Neural cell (in vitro differentiated cells): ENCODE measurements around the gene BTBD7. TPM values are rescaled to one million over a fixed set of nuclear protein-coding genes. Genes with fewer than 3 reads are reported as not detected.

Experiments used
- H2AFZ ChIP-seq: fragments of 200-600, 300-800 bp; sonication (generic), shearing (Covaris generic); 2 replicates; pipeline ENCODE4 v1.6.0; 2014; ENCODE audit warnings: low read depth, mild to moderate bottlenecking, antibody characterized with exemption, low read length, moderate library complexity
- H3F3A ChIP-seq: fragments of 200-600 bp; shearing (Covaris generic); 2 replicates; pipeline ENCODE4 v1.6.1; 2016; ENCODE audit warnings: mild to moderate bottlenecking, moderate library complexity, mixed read lengths, antibody characterized with exemption, low read length; ENCODE audit not compliant: insufficient read depth, poor library complexity, severe bottlenecking
- H3K27ac ChIP-seq: fragments of 200-600, 300-800 bp; sonication (generic), shearing (Covaris generic); 2 replicates; pipeline ENCODE4 v1.5.1; 2014; ENCODE audit warnings: mild to moderate bottlenecking, low read length, moderate library complexity
- H3K27me3 ChIP-seq: fragments of 300-800, 200-600 bp; sonication (generic), shearing (Covaris generic); 2 replicates; pipeline ENCODE4 v1.6.0; 2014; ENCODE audit warnings: mild to moderate bottlenecking, low read depth, low read length, moderate library complexity; ENCODE audit not compliant: insufficient read depth
- H3K36me3 ChIP-seq: fragments of 300-800, 200-600 bp; sonication (generic), shearing (Covaris generic); 2 replicates; pipeline ENCODE4 v1.5.1; 2014; ENCODE audit warnings: mild to moderate bottlenecking, antibody characterized with exemption, low read length, moderate library complexity; ENCODE audit not compliant: insufficient read depth
- H3K4me2 ChIP-seq: fragments of 300-800, 200-600 bp; sonication (generic), shearing (Covaris generic); 2 replicates; pipeline ENCODE4 v1.6.0; 2014; ENCODE audit warnings: mild to moderate bottlenecking, low read length
- H3K4me3 ChIP-seq: fragments of 300-800, 200-600 bp; sonication (generic), shearing (Covaris generic); 2 replicates; pipeline ENCODE4 v1.5.1; 2014; ENCODE audit warnings: mild to moderate bottlenecking, low read length, moderate library complexity
- H3K79me2 ChIP-seq: fragments of 200-600 bp; shearing (Covaris generic); replicated peaks from 2 replicates; pipeline ENCODE4 v1.6.0; 2014; ENCODE audit warnings: mild to moderate bottlenecking, low read length, moderate library complexity; ENCODE audit not compliant: insufficient read depth
- H3K9ac ChIP-seq: fragments of 300-800, 200-600 bp; sonication (generic), shearing (Covaris generic); 2 replicates; pipeline ENCODE4 v1.6.1; 2016; ENCODE audit warnings: mild to moderate bottlenecking, low read length, mixed read lengths
- H3K9me2 ChIP-seq: fragments of 200-600 bp; shearing (Covaris generic); 2 replicates; pipeline ENCODE4 v1.6.1; 2016; ENCODE audit warnings: mild to moderate bottlenecking, low read length, mixed read lengths; ENCODE audit not compliant: insufficient read depth
- H3K9me3 ChIP-seq: fragments of 200-600, 300-800 bp; sonication (generic), shearing (Covaris generic); 2 replicates; pipeline ENCODE4 v1.6.1; 2016; ENCODE audit warnings: mild to moderate bottlenecking, mixed run types, low read length, moderate library complexity, mixed read lengths
- H4K20me1 ChIP-seq: fragments of 200-600 bp; shearing (Covaris generic); 2 replicates; pipeline ENCODE4 v1.6.1; 2016; ENCODE audit warnings: mild to moderate bottlenecking, mixed run types; ENCODE audit not compliant: insufficient read depth
- EP300 ChIP-seq: fragments of 450-650 bp; conservative IDR thresholded peaks from 2 replicates; pipeline ENCODE4 v1.6.1; 2014; ENCODE audit warnings: antibody characterized with exemption, mild to moderate bottlenecking, moderate library complexity; ENCODE audit not compliant: poor library complexity, severe bottlenecking
- MXI1 ChIP-seq: fragments of 450-650 bp; conservative IDR thresholded peaks from 2 replicates; pipeline ENCODE4 v1.6.1; 2014; ENCODE audit warnings: antibody characterized with exemption, mild to moderate bottlenecking; ENCODE audit not compliant: poor library complexity, severe bottlenecking
- SMC3 ChIP-seq: fragments of 450-650 bp; conservative IDR thresholded peaks from 2 replicates; pipeline ENCODE4 v1.6.1; 2014; ENCODE audit warnings: antibody characterized with exemption, mild to moderate bottlenecking, moderate library complexity; ENCODE audit not compliant: poor library complexity
- TAF1 ChIP-seq: IDR thresholded peaks from 2 replicates; pipeline ENCODE4 v1.6.1; 2012; ENCODE audit warnings: low read depth
- polyA plus RNA-seq: library from polyadenylated mRNA; depleted of rRNA; stranded (reverse); fragments of >200 nt; gene quantifications from 2 replicates; pipeline ENCODE4 v1.2.3, GENCODE V29; 2014
- TF ChIP-seq, protein P1 (sequence below): IDR thresholded peaks from 2 replicates; pipeline ENCODE4 v1.6.1; 2012; ENCODE audit warnings: borderline replicate concordance

BTBD7 gene
- polyA plus RNA-seq, 1 donor from 2014 or later, result 11.5 TPM

DNA sequence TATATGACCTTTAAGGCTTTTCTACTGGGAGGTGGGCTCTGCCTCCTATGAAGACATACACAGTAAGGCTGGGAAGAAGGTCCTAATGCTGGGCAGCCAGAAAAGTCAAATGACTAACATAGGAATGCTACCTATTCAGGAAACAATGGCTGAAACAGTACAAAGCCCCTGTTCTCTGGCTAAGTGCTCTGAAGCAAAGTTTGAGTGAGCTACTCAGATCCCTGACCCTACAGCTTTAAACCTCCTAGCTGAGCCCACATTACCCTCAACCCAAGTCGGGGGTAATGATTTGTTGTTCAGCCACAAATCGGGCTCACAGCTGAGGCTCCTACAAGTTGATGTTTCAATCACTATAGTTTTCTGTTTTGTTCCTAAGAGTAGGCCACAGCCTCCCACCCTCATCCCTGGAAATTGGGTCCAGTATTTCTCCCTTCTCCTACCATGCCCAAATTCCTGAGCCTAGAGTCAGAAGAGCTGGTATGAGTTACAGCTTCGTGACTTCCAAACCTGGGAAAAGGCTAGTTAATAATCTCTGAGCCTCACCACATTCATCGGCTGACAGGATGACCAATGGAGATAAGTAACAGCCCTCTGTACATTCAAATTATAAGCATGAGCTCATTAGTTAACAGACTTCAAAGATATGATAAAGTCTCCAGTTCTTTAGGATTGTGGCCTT is 46.5 kb downstream of the BTBD7 start (continued):
- TF ChIP-seq, protein P1, sequence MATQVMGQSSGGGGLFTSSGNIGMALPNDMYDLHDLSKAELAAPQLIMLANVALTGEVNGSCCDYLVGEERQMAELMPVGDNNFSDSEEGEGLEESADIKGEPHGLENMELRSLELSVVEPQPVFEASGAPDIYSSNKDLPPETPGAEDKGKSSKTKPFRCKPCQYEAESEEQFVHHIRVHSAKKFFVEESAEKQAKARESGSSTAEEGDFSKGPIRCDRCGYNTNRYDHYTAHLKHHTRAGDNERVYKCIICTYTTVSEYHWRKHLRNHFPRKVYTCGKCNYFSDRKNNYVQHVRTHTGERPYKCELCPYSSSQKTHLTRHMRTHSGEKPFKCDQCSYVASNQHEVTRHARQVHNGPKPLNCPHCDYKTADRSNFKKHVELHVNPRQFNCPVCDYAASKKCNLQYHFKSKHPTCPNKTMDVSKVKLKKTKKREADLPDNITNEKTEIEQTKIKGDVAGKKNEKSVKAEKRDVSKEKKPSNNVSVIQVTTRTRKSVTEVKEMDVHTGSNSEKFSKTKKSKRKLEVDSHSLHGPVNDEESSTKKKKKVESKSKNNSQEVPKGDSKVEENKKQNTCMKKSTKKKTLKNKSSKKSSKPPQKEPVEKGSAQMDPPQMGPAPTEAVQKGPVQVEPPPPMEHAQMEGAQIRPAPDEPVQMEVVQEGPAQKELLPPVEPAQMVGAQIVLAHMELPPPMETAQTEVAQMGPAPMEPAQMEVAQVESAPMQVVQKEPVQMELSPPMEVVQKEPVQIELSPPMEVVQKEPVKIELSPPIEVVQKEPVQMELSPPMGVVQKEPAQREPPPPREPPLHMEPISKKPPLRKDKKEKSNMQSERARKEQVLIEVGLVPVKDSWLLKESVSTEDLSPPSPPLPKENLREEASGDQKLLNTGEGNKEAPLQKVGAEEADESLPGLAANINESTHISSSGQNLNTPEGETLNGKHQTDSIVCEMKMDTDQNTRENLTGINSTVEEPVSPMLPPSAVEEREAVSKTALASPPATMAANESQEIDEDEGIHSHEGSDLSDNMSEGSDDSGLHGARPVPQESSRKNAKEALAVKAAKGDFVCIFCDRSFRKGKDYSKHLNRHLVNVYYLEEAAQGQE, result no peak

DNA sequence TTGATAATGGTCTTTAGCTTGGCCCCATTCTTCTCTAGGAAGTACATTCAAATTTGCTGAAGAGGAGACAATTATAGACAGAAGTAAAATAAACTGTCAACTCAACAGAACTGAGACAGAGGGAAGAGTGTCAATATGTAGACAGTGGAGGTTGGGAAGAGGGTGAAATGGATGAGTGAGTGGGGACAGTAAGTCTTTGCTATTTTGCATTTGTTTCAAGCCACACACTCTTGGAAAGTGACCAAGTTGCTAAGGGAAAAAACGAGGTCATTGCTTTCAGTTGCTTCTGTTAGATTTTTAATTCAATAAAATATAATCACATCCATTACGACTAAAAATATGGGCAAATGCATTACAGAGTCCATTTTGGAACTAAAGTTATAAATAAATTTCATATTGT is 47.8 kb downstream of the BTBD7 start:
- Histone ChIP-seq H3K79me2 (no peaks in the 10 kb centered on the region), H3K36me3 (no peaks in the 10 kb centered on the region), H3K9ac (no peak overlapping the region), H3K27ac (no peak overlapping the region), H3K9me2 (no peaks in the 10 kb centered on the region), H3F3A (no peaks in the 10 kb centered on the region), H2AFZ (no peak overlapping the region), H4K20me1 (no peaks in the 10 kb centered on the region), H3K4me2 (no peak overlapping the region), H3K9me3 (no peaks in the 10 kb centered on the region), H3K27me3 (no peaks in the 10 kb centered on the region), H3K4me3 (no peak overlapping the region)
- TF ChIP-seq SMC3 (no peak), MXI1 (no peak), EP300 (no peak)
- TF ChIP-seq, protein P1, result no peak

DNA sequence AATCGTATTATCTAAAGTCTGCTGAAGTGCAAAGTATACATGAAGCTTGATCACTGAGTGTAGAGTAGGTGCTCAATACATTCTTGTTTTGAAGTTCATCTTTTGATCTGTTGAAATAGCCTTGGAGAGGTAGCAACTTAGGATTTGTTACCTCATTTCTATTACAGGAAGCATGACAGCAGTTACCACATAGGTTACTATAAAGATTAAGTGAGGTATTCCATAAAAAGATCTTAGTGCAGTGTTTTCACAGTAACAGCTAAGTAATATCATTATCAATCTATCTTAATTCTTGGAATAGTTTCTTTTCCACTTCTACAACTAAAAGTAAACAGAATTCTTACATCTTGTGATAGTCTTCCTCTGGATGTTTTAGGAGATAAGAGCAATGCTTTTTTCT is 50.9 kb downstream of the BTBD7 start:
- no peak overlapping the region for H3K4me2 ChIP-seq

More for the DNA sequence above, 50.9 kb downstream of the BTBD7 start:
- Histone ChIP-seq H3K9ac (no peak overlapping the region), H3K79me2 (no peaks in the 10 kb centered on the region), H3F3A (no peaks in the 10 kb centered on the region), H3K4me3 (no peak overlapping the region), H3K9me3 (no peaks in the 10 kb centered on the region), H4K20me1 (no peaks in the 10 kb centered on the region), H3K27ac (no peak overlapping the region), H3K27me3 (no peaks in the 10 kb centered on the region), H3K36me3 (no peaks in the 10 kb centered on the region), H2AFZ (no peak overlapping the region), H3K9me2 (no peaks in the 10 kb centered on the region)
- TF ChIP-seq EP300 (no peak), SMC3 (no peak), TAF1 (no peak)
- TF ChIP-seq, protein P1, result no peak
